H9 (cell line): Measurements from ENCODE around the gene MCU. TPM values are rescaled to one million over a fixed set of nuclear protein-coding genes. Genes with fewer than 3 reads are reported as not detected.
"Not testable (repeated sequence)": the region's sequence is repeated elsewhere in the genome, so short reads cannot be mapped to it uniquely, and the experiment has no call there.

ENCODE experiments used
- DNase-seq: peaks from one replicate; pipeline ENCODE4 v3.0.0-alpha.2; 2017
- H2AFZ ChIP-seq: one replicate; pipeline ENCODE4 v1.6.1; 2013; ENCODE audit warnings: mild to moderate bottlenecking, low read length, control low read depth, moderate library complexity
- H2AK5ac ChIP-seq: 2 replicates; pipeline ENCODE4 v1.6.1; 2013; ENCODE audit warnings: low read length, control low read depth, mixed read lengths; ENCODE audit not compliant: insufficient read length
- H2BK120ac ChIP-seq: one replicate; pipeline ENCODE4 v1.6.1; 2013; ENCODE audit warnings: low read depth, mild to moderate bottlenecking, low read length, control low read depth, inconsistent platforms; ENCODE audit not compliant: poor library complexity, severe bottlenecking
- H2BK12ac ChIP-seq: 2 replicates; pipeline ENCODE4 v1.6.1; 2013; ENCODE audit warnings: low read length, control low read depth, mixed read lengths, low read depth; ENCODE audit not compliant: insufficient read length
- H2BK15ac ChIP-seq: 2 replicates; pipeline ENCODE4 v1.6.1; 2013; ENCODE audit warnings: low read depth, low read length, control low read depth
- H2BK20ac ChIP-seq: one replicate; pipeline ENCODE4 v1.6.1; 2013; ENCODE audit warnings: low read depth, mild to moderate bottlenecking, low read length, control low read depth, inconsistent platforms; ENCODE audit not compliant: poor library complexity, severe bottlenecking
- H2BK5ac ChIP-seq: 2 replicates; pipeline ENCODE4 v1.6.1; 2013; ENCODE audit warnings: low read length, control low read depth, mixed read lengths; ENCODE audit not compliant: insufficient read length
- H3K14ac ChIP-seq: 2 replicates; pipeline ENCODE4 v1.6.1; 2013; ENCODE audit warnings: low read length, control low read depth; ENCODE audit not compliant: insufficient read depth
- H3K18ac ChIP-seq: 2 replicates; pipeline ENCODE4 v1.6.1; 2013; ENCODE audit warnings: low read depth, mild to moderate bottlenecking, mixed read lengths, low read length, control low read depth; ENCODE audit not compliant: insufficient read length
- H3K23ac ChIP-seq: 2 replicates; pipeline ENCODE4 v1.6.1; 2013; ENCODE audit warnings: low read length, control low read depth, mixed read lengths, low read depth; ENCODE audit not compliant: insufficient read length
- H3K23me2 ChIP-seq: 2 replicates; pipeline ENCODE4 v1.6.1; 2013; ENCODE audit warnings: low read depth, mild to moderate bottlenecking, mixed read lengths, low read length, control low read depth; ENCODE audit not compliant: insufficient read length, poor library complexity, severe bottlenecking
- H3K27ac ChIP-seq: 2 replicates; pipeline ENCODE4 v1.5.1; 2013; ENCODE audit warnings: low read length, control low read depth, mixed read lengths, low read depth; ENCODE audit not compliant: insufficient read length
- H3K27me3 ChIP-seq: 2 replicates; pipeline ENCODE4 v1.6.1; 2013; ENCODE audit warnings: low read length, control low read depth, inconsistent platforms; ENCODE audit not compliant: insufficient read depth
- H3K4ac ChIP-seq: 2 replicates; pipeline ENCODE4 v1.6.1; 2013; ENCODE audit warnings: low read depth, mild to moderate bottlenecking, control low read depth, inconsistent platforms, low read length, moderate library complexity
- H3K4me1 ChIP-seq: 2 replicates; pipeline ENCODE4 v1.6.1; 2013; ENCODE audit warnings: low read length, control low read depth, inconsistent platforms; ENCODE audit not compliant: insufficient read depth
- H3K4me2 ChIP-seq: 2 replicates; pipeline ENCODE4 v1.6.1; 2013; ENCODE audit warnings: low read length, control low read depth, mixed read lengths; ENCODE audit not compliant: insufficient read length, insufficient read depth
- H3K56ac ChIP-seq: 2 replicates; pipeline ENCODE4 v1.6.1; 2013; ENCODE audit warnings: low read depth, mild to moderate bottlenecking, mixed read lengths, low read length, control low read depth; ENCODE audit not compliant: insufficient read length
- H3K79me1 ChIP-seq: 2 replicates; pipeline ENCODE4 v1.6.1; 2013; ENCODE audit warnings: low read depth, mild to moderate bottlenecking, moderate library complexity, low read length, control low read depth, inconsistent platforms; ENCODE audit not compliant: insufficient read depth, poor library complexity, severe bottlenecking
- H3K79me2 ChIP-seq: 2 replicates; pipeline ENCODE4 v1.6.1; 2013; ENCODE audit warnings: low read length, control low read depth, inconsistent platforms; ENCODE audit not compliant: insufficient read depth
- H3K9ac ChIP-seq: 2 replicates; pipeline ENCODE4 v1.6.1; 2013; ENCODE audit warnings: low read length, control low read depth, mixed read lengths; ENCODE audit not compliant: insufficient read length; ENCODE audit errors: extremely low read depth
- H3K9me3 ChIP-seq: one replicate; pipeline ENCODE4 v1.6.1; 2013; ENCODE audit warnings: low read depth, low read length, inconsistent platforms; ENCODE audit not compliant: control insufficient read depth
- H3T11ph ChIP-seq: one replicate; pipeline ENCODE4 v1.6.1; 2013; ENCODE audit warnings: mild to moderate bottlenecking, low read length, control low read depth, inconsistent platforms
- H4K20me1 ChIP-seq: one replicate; pipeline ENCODE4 v1.6.1; 2013; ENCODE audit not compliant: control insufficient read depth, insufficient read length, insufficient read depth
- H4K5ac ChIP-seq: 2 replicates; pipeline ENCODE4 v1.6.1; 2013; ENCODE audit warnings: low read depth, mild to moderate bottlenecking, mixed read lengths, low read length, control low read depth; ENCODE audit not compliant: insufficient read length
- H4K8ac ChIP-seq: replicated peaks from 2 replicates; pipeline ENCODE4 v1.6.1; 2013; ENCODE audit warnings: low read length, control low read depth, mixed read lengths, low read depth; ENCODE audit not compliant: insufficient read length
- H4K91ac ChIP-seq: 2 replicates; pipeline ENCODE4 v1.6.1; 2013; ENCODE audit warnings: low read depth, mild to moderate bottlenecking, moderate library complexity, mixed read lengths, low read length, control low read depth; ENCODE audit not compliant: insufficient read length
- H3K27ac Mint-ChIP-seq, 3 experiments: 2 replicates in 2 of 3; 3 replicates in 1 of 3; pipeline ENCODE4 v1.8.0; 2020 to 2021; ENCODE audit warnings: mixed read lengths in 3 of 3, mild to moderate bottlenecking in 1 of 3, moderate library complexity in 1 of 3
- H3K27me3 Mint-ChIP-seq: 2 replicates; pipeline ENCODE4 v1.8.0; 2021; ENCODE audit warnings: low read depth, mild to moderate bottlenecking, moderate library complexity, mixed read lengths
- H3K36me3 Mint-ChIP-seq, 3 experiments: 2 replicates in 2 of 3; 3 replicates in 1 of 3; pipeline ENCODE4 v1.8.0; 2020 to 2021; ENCODE audit warnings: low read depth in 3 of 3, mixed read lengths in 3 of 3; ENCODE audit not compliant: insufficient read depth in 1 of 3
- H3K4me1 Mint-ChIP-seq, 2 experiments: 2 replicates each; pipeline ENCODE4 v1.8.0; 2020; ENCODE audit warnings: mixed read lengths in 2 of 2
- H3K4me3 Mint-ChIP-seq, 2 experiments: 2 replicates in 1 of 2; 3 replicates in 1 of 2; pipeline ENCODE4 v1.8.0; 2020 to 2021; ENCODE audit warnings: mild to moderate bottlenecking in 2 of 2, mixed read lengths in 2 of 2, moderate library complexity in 1 of 2
- H3K9me3 Mint-ChIP-seq, 2 experiments: 2 replicates in 1 of 2; 3 replicates in 1 of 2; pipeline ENCODE4 v1.8.0; 2020; ENCODE audit warnings: mild to moderate bottlenecking in 2 of 2, mixed read lengths in 2 of 2, moderate library complexity in 1 of 2
- WGBS: extraction: QIAGEN DNeasy Blood & Tissue Kit; methylation state at CpG from one replicate; pipeline ENCODE4 v1.1.7; 2013; ENCODE audit warnings: missing lambda C conversion rate, low lambda C conversion rate, mixed read lengths; ENCODE audit not compliant: insufficient read length; ENCODE audit errors: extremely low coverage; 5-methylcytosine and 5-hydroxymethylcytosine counted together
- total RNA-seq: library from RNA; stranded (reverse); gene quantifications from 2 replicates; pipeline ENCODE4 v1.2.1, GENCODE V29; 2021
- TF ChIP-seq, protein P1 (sequence below): fragments of 200-600 bp; sonication (generic); conservative IDR thresholded peaks from 3 replicates; pipeline ENCODE4 v1.8.0; 2021; ENCODE audit warnings: antibody characterized with exemption, mild to moderate bottlenecking

Gene MCU
- total RNA-seq, 1 experiment from 2014 or later: 36.6 TPM

DNA sequence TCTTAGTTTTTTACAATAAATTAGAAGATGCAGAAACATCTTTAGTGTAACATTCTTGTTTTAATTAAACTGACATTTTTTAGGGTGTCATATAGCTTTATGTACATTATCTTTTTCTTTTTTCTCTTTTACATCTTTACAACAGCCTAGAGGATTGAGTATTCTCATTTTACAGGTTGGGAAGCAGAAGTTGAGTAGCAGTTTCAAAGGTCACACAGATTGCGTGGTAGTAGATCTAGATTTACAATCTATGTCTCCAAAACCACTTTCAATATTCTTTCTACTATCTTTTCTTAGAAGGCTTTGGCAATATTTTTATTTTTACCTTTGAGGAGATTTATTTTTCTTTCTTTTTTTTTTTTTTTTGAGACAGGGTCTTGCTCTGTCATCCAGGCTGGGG, 18.7 kb upstream of the MCU start:
- H4K8ac ChIP-seq: no peak overlapping the region

DNA sequence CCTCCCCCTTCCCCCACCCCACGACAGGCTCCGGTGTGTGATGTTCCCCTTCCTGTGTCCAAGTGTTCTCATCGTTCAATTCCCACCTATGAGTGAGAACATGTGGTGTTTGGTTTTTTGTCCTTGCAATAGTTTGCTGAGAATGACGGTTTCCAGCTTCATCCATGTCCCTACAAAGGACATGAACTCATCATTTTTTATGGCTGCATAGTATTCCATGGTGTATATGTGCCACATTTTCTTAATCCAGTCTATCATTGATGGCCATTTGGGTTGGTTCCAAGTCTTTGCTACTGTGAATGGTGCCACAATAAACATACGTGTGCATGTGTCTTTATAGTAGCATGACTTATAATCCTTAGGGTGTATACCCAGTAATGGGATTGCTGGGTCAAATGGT, 17.8 kb upstream of the MCU start:
- H2AFZ ChIP-seq, H3K14ac ChIP-seq, H2BK15ac ChIP-seq, DNase-seq, H3K9me3 Mint-ChIP-seq, H3K79me1 ChIP-seq, H2BK5ac ChIP-seq, H3K9ac ChIP-seq, H3K27ac Mint-ChIP-seq, H3K4me1 Mint-ChIP-seq, H3K23ac ChIP-seq, H4K91ac ChIP-seq, H3T11ph ChIP-seq, H3K79me2 ChIP-seq, H4K20me1 ChIP-seq, H3K56ac ChIP-seq, H4K8ac ChIP-seq, H4K5ac ChIP-seq, H2BK20ac ChIP-seq, H3K27me3 Mint-ChIP-seq, H3K23me2 ChIP-seq, H3K27ac ChIP-seq, H2AK5ac ChIP-seq, H3K18ac ChIP-seq, H2BK12ac ChIP-seq, H3K4ac ChIP-seq, H3K36me3 Mint-ChIP-seq, H3K4me3 Mint-ChIP-seq, H2BK120ac ChIP-seq, H3K9me3 ChIP-seq, H3K4me1 ChIP-seq, H3K4me2 ChIP-seq, H3K27me3 ChIP-seq: not testable (repeated sequence)
- WGBS: no CpG with 5 or more reads among the region's 5 CpGs

More for the DNA sequence above, 18.7 kb upstream of the MCU start:
- no peaks in the 10 kb centered on the region for H3K27me3 ChIP-seq
- H4K91ac ChIP-seq: no peak overlapping the region
- no peak overlapping the region for H3K4ac ChIP-seq
- no peak overlapping the region for H3K4me3 Mint-ChIP-seq
- no peak overlapping the region for H2BK5ac ChIP-seq
- no peaks in the 10 kb centered on the region for H3K36me3 Mint-ChIP-seq
- H3K4me2 ChIP-seq: no peak overlapping the region
- no peaks in the 10 kb centered on the region for H3K79me1 ChIP-seq
- no peak overlapping the region for H3T11ph ChIP-seq
- no peaks in the 10 kb centered on the region for H3K4me1 Mint-ChIP-seq
- no peak for DNase-seq
- no peak overlapping the region for H2BK12ac ChIP-seq
- H3K14ac ChIP-seq: no peak overlapping the region
- H2AFZ ChIP-seq: no peak overlapping the region
- no peaks in the 10 kb centered on the region for H3K79me2 ChIP-seq
- H4K20me1 ChIP-seq: no peaks in the 10 kb centered on the region
- no peak overlapping the region for H2BK20ac ChIP-seq
- TF ChIP-seq, protein P1, sequence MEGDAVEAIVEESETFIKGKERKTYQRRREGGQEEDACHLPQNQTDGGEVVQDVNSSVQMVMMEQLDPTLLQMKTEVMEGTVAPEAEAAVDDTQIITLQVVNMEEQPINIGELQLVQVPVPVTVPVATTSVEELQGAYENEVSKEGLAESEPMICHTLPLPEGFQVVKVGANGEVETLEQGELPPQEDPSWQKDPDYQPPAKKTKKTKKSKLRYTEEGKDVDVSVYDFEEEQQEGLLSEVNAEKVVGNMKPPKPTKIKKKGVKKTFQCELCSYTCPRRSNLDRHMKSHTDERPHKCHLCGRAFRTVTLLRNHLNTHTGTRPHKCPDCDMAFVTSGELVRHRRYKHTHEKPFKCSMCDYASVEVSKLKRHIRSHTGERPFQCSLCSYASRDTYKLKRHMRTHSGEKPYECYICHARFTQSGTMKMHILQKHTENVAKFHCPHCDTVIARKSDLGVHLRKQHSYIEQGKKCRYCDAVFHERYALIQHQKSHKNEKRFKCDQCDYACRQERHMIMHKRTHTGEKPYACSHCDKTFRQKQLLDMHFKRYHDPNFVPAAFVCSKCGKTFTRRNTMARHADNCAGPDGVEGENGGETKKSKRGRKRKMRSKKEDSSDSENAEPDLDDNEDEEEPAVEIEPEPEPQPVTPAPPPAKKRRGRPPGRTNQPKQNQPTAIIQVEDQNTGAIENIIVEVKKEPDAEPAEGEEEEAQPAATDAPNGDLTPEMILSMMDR: no peak
- H4K5ac ChIP-seq: no peak overlapping the region
- no peak overlapping the region for H2BK15ac ChIP-seq
- WGBS: no CpG with 5 or more reads among the region's 1 CpG
- H3K18ac ChIP-seq: no peak overlapping the region
- H3K4me1 ChIP-seq: no peaks in the 10 kb centered on the region
- H3K56ac ChIP-seq: no peak overlapping the region
- no peak overlapping the region for H3K27ac ChIP-seq
- no peaks in the 10 kb centered on the region for H3K23me2 ChIP-seq
- H3K9me3 Mint-ChIP-seq: no peaks in the 10 kb centered on the region
- no peak overlapping the region for H2AK5ac ChIP-seq
- no peak overlapping the region for H3K9ac ChIP-seq
- no peak overlapping the region for H3K27ac Mint-ChIP-seq
- H3K27me3 Mint-ChIP-seq: no peaks in the 10 kb centered on the region
- H2BK120ac ChIP-seq: no peak overlapping the region
- H3K23ac ChIP-seq: no peak overlapping the region
- no peaks in the 10 kb centered on the region for H3K9me3 ChIP-seq
